Stimulated activated CD8-positive, alpha-beta memory T cell treated with anti-CD3 and anti-CD28 coated beads, Interleukin-2, amount 100 ng/mL, for 1 hour (primary cell): ENCODE data around the gene PHKG1.
"Not testable (repeated sequence)": the region's sequence is repeated elsewhere in the genome, so short reads cannot be mapped to it uniquely, and the experiment has no call there.

Experiments used
- DNase-seq, 2 donors: peaks; one replicate each; pipeline ENCODE4 v3.0.0-alpha.2; 2020; ENCODE audit warnings: low read depth in 2 of 2

PHKG1 gene

DNA sequence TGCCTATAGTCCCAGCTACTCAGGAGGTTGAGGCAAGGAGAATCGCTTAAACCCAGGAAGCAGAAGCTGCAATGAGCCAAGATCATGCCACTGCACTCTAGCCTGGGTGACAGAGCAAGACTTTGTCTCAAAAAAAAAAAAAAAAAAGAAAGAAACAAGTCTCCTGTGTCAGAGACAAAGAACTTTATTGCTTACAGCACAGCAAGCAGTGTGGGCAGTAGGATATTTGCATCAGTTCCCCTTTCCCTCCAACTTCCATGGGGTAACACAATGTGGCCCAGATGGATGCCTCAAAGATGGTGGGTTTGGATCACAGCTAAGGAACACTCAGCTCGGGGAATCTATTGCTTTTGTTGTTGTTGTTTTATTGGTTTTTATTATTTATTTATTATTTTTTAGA is 47.0 kb downstream of the PHKG1 start:
- not testable (repeated sequence) for DNase-seq

DNA sequence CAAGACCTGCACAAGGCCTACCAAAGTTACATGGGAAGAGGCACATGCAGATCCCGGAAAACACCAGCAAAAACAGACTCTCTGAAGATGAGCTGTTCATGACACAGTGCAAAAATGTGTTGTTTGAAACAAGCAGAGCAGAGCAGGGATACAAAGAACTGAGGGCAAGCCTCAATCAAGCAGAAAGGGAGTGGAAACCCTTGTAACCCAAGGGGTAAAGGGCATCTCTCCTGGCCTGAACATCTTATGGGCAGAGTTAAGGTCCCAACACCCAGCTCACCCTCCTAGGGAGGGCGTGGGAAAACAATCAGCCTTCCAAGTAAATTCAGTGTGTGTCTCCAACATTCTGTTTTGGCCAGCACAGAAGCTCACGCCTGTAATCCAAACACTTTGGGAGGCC is 52.0 kb downstream of the PHKG1 start:
- DNase-seq: no peak

DNA sequence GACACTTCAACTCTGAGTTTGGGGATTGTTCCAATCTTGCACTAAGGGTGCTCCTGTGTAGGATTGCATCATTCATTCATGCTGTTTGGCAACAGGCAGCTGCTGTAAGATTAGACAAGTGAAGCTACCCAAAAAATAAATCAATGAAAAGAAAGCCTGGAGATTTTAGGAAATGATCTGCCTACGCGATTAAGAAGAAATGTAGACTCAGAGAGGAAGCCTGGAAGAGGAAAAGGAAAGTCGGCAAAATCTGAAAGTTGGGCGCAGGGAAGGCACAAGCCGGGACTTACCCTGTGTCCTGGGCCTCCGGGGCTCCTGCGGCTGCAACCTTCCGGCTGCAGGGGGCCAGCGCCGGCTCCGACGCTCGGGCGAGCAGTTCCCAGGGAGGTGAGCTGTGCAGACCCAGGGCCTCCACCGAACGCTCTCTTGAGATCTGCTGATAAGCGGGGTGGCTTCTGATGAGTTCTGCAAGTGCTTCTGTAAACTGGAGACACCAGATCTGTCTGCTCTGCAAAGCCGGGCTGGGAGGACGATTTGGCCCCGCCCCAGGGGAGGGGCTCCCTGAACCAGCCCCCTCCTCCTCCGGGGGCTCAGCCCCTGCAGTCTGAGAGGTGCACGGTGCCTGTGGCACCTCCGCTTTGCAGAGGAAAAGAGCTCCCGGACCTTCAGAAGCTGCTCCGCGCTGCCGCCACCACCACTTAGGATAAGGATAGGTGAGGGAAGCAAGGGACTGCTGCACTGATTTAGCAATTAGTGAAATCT is 58.9 kb downstream of the PHKG1 start:
- peak; percentile 33 to 45 for DNase-seq

DNA sequence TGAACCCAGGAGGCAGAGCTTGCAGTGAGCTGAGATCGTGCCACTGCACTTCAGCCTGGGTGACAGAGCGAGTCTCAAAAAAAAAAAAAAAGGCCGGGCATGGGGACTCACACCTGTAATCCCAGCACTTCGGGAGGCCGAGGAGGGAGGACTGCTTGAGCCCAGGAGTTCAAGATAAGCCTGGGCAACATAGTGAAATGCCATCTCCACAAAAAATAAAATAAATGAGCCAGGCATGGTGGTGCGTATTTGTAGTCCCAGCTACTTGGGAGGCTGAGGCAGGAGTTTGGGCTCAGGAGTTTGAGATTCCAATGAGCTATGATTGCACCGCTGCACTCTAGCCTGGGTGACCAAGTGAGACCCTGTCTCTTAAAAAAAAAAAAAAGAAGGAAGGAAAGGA is 60.2 kb downstream of the PHKG1 start:
- not testable (repeated sequence) for DNase-seq

DNA sequence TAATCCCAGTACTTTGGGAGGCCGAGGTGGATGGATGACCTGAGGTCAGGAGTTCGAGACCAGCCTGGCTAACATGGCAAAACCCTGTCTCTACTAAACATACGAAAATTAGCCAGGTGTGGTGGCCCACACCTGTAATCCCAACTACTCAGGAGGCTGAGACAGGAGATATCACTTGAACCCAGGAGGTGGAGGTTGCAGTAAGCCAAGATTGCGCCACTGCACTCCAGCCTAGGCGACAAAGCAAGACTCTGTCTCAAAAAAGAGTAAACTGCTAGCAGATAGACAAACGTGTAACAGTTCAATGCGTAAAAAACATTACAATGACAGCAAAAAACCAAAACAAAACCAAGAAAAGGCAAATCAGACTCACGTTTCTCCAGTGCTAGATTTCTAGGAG is 61.2 kb downstream of the PHKG1 start:
- not testable (repeated sequence) for DNase-seq

DNA sequence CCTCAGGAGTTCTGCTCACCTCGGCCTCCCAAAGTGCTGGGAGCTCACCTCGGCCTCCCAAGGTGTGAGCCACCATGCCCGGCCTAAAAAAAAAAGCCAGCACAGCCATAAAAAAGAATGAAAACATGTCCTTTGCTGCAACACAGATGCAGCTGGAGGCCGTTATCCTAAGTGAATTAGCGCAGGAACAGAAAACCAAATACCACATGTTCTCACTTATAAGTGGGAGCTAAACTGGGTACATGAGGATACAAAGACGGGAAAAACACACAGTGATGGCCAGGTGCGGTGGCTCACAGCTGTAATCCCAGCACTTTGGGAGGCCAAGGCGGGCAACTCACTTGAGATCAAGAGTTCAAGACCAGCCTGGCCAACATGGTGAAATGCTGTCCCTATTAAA is 62.4 kb downstream of the PHKG1 start:
- no peak for DNase-seq
